Tibial artery (tissue), 4 donors: ENCODE results near the gene PALM3.

Source experiments
- DNase-seq, 2 donors: peaks; one replicate each; pipeline ENCODE4 v3.0.0-alpha.2; 2019
- H3K27ac ChIP-seq, 2 donors: fragments of 200-600 bp; sonication (generic) in 1 of 2; 1 replicate in 1 of 2; 2 replicates in 1 of 2; pipeline ENCODE4 v1.5.1; 2018 to 2019; ENCODE audit warnings: mild to moderate bottlenecking in 1 of 2
- H3K27me3 ChIP-seq, 2 donors: fragments of 200-600 bp; sonication (generic) in 1 of 2; one replicate each; pipeline versions ENCODE4 v1.5.1 to v1.6.0; 2016 to 2019
- H3K36me3 ChIP-seq, 3 donors: fragments of 200-600 bp; sonication (generic) in 2 of 3; one replicate each; pipeline ENCODE4 v1.5.1; 2016 to 2019; ENCODE audit warnings: mild to moderate bottlenecking in 2 of 3
- H3K4me1 ChIP-seq, 4 donors: fragments of 200-600 bp; sonication (generic) in 2 of 4; 1 replicate in 3 of 4; 2 replicates in 1 of 4; pipeline ENCODE4 v1.5.1; 2016 to 2019
- H3K4me3 ChIP-seq, 2 donors: fragments of 200-600 bp; sonication (generic) in 1 of 2; 1 replicate in 1 of 2; 2 replicates in 1 of 2; pipeline ENCODE4 v1.5.1; 2018 to 2019; ENCODE audit warnings: mild to moderate bottlenecking in 2 of 2
- H3K9me3 ChIP-seq, 3 donors: fragments of 200-600 bp; sonication (generic) in 1 of 3; one replicate each; pipeline ENCODE4 v1.5.1; 2016 to 2019
- intact Hi-C: fragments of 100-400 bp; cut with DNase I; formaldehyde crosslinking; loops from one replicate; pipeline ENCODE4 v1.15.0; 2023; ENCODE audit warnings: low total_unique reads
- TF ChIP-seq, protein P1 (sequence below), 2 experiments: fragments of 200-600 bp in 1 of 2; fragments of 450-650 bp in 1 of 2; IDR thresholded peaks; one replicate each; pipeline ENCODE4 v1.5.1; 2017 to 2019; ENCODE audit warnings: antibody characterized with exemption in 2 of 2, mild to moderate bottlenecking in 1 of 2, moderate library complexity in 1 of 2

PALM3 gene

DNA sequence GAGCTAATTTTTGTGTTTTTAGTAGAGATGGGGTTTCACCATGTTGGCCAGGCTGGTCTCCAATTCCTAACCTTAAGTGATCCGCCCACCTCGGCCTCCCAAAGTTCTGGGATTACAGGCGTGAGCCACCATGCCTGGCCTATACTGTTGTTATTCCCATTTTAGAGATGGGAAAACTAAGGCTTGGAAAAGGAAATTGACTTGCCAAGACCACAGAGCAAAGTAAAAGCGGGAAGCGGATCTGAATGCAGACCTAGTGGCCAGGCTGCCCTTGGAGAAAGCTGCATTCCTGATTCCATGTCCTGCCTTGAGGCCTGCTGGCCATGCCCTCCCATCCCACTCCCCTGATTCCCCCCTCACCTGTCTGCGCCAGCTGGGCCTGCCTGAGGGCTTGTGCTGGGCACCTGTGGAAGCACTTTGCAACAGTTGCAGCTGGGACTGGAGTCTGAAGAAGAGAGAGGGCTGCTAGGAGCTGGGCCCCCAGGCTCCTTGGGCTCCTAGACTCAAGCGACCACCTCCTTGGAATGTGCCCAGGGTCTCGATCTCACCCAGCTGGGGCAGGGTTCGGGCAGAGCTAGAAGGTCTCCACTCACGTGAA lies 5.7 kb downstream of the PALM3 start:
- Histone ChIP-seq H3K4me3 (no peak overlapping the region), H3K9me3 (no peaks in the 10 kb centered on the region), H3K27ac (no peak overlapping the region), H3K4me1 (peaks cover 0 to 20% (median 10%) of the 10 kb centered on the region in 4 donors), H3K27me3 (peaks cover 0 to 43% of the 10 kb centered on the region in 2 donors), H3K36me3 (peaks cover 0 to 14% (median 0%) of the 10 kb centered on the region in 3 donors)
- DNase-seq = no peak
- TF ChIP-seq, protein P1, sequence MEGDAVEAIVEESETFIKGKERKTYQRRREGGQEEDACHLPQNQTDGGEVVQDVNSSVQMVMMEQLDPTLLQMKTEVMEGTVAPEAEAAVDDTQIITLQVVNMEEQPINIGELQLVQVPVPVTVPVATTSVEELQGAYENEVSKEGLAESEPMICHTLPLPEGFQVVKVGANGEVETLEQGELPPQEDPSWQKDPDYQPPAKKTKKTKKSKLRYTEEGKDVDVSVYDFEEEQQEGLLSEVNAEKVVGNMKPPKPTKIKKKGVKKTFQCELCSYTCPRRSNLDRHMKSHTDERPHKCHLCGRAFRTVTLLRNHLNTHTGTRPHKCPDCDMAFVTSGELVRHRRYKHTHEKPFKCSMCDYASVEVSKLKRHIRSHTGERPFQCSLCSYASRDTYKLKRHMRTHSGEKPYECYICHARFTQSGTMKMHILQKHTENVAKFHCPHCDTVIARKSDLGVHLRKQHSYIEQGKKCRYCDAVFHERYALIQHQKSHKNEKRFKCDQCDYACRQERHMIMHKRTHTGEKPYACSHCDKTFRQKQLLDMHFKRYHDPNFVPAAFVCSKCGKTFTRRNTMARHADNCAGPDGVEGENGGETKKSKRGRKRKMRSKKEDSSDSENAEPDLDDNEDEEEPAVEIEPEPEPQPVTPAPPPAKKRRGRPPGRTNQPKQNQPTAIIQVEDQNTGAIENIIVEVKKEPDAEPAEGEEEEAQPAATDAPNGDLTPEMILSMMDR (IDR thresholded peaks at IDR 0.05) = no peak
- intact Hi-C loops = loop anchor here (10.0 kb wide), 1 partner anchor 461 kb away; no protein-coding TSS in a partner anchor

DNA sequence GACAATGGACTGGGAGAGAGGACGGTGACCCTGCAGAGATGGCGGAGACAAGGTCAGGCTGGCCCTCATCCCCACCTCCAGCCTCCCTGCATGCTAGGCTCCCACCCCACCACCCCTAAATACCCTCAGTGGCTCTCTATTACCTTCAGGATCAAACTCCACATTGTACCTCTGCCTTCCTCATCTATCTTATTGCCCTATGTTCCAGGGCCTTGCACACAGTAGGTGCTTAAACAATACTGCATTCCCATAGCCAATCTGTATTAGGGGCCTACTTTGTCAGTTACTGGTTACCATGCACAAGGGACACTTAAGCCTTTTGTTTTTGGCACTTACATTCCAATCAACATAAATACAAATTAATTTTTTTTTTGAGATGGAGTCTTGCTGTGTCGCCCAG lies 6.5 kb downstream of the PALM3 start:
- intact Hi-C loops = loop anchor here (10.0 kb wide), 1 partner anchor 461 kb away; no protein-coding TSS in a partner anchor
- peaks cover 0 to 35% of the 10 kb centered on the region in 2 donors for H3K27me3 ChIP-seq

DNA sequence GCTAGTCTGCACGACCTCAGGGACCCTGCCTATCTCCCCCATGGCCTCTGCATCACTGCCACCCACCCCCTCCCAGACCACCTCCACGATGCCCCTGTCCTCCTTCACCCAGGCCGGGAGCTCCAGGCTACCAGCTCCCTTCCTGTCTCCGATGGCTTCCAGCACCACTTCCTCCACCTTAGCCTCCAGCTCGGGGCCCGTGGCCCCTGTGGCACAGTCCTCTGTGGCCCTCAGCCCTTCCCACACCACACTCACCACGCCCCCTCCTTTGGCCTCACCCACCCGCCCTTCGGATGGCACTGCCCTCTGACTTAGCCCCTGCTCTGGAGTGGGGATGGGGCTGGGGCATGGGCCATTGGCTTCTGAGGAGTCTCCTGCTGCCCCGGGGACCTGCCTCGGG lies 7.2 kb downstream of the PALM3 start:
- Histone ChIP-seq H3K9me3 (no peaks in the 10 kb centered on the region), H3K27me3 (peaks cover 0 to 29% of the 10 kb centered on the region in 2 donors), H3K4me1 (peaks cover 0 to 20% (median 10%) of the 10 kb centered on the region in 4 donors), H3K36me3 (peaks cover 0 to 14% (median 0%) of the 10 kb centered on the region in 3 donors), H3K27ac (no peak overlapping the region), H3K4me3 (no peak overlapping the region)
- TF ChIP-seq, protein P1 (IDR thresholded peaks at IDR 0.05) = no peak
- intact Hi-C loops = loop anchor here (10.0 kb wide), 1 partner anchor 460 kb away; no protein-coding TSS in a partner anchor
- DNase-seq = no peak

More for the DNA sequence above, 6.5 kb downstream of the PALM3 start:
- Histone ChIP-seq H3K4me1 (peaks cover 0 to 20% (median 10%) of the 10 kb centered on the region in 4 donors), H3K4me3 (no peak overlapping the region), H3K27ac (no peak overlapping the region), H3K36me3 (peaks cover 0 to 14% (median 0%) of the 10 kb centered on the region in 3 donors), H3K9me3 (no peaks in the 10 kb centered on the region)
- DNase-seq = no peak
- TF ChIP-seq, protein P1 (IDR thresholded peaks at IDR 0.05) = no peak

DNA sequence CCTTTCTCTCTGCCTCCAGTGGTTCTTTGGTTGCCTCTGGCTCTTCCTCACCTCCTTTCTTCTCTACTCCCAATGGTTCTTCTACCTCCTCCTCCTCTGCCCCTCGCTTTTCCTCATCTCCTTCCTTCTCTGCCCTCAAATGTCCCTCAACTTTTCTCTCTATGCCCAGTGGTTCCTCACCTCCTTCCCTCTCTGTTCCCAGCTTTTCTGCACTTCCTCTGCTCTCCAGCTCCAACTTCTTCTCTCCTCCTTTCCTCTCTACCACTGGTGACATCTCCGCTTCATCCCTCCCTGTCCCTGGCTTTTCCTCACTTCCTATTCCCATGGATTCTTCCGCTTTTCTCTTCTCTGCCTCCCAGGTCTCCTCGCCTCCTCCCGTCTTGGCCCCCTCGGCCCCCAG lies 7.8 kb downstream of the PALM3 start:
- TF ChIP-seq, protein P1 (IDR thresholded peaks at IDR 0.05) = no peak
- no peak for DNase-seq
- H3K27me3 ChIP-seq = peaks cover 0 to 22% of the 10 kb centered on the region in 2 donors
- H3K36me3 ChIP-seq = peaks cover 0 to 14% (median 0%) of the 10 kb centered on the region in 3 donors
- no peaks in the 10 kb centered on the region for H3K9me3 ChIP-seq
- H3K4me1 ChIP-seq = peaks cover 0 to 20% (median 10%) of the 10 kb centered on the region in 4 donors
- intact Hi-C loops = loop anchor here (10.0 kb wide), 1 partner anchor 459 kb away; no protein-coding TSS in a partner anchor
- no peak overlapping the region for H3K27ac ChIP-seq
- H3K4me3 ChIP-seq = no peak overlapping the region

DNA sequence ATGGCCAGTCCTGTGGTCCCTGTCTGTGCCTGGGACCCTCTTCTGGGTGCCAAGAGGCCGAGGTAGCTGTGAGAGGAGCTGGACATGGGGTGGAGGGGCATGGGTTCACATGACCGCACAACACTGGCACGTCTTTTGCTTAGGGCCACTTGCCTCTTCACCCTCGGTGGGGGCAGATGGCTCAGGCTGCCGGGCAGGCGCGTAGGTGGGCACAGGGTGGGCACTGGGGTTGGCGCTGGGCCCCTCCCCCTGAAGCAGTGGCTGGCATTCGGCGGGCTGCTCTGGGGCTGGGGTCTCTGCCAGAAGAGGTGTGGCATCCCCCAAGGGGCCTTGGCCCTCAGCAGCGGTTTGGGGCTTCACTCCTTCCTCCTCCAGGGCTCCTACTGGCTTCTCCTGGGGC lies 8.4 kb downstream of the PALM3 start:
- H3K4me1 ChIP-seq = peaks cover 0 to 15% (median 10%) of the 10 kb centered on the region in 4 donors
- no peak for DNase-seq
- H3K27me3 ChIP-seq = peaks cover 0 to 16% of the 10 kb centered on the region in 2 donors
- H3K9me3 ChIP-seq = no peaks in the 10 kb centered on the region
- intact Hi-C loops = loop anchor here (10.0 kb wide), 1 partner anchor 459 kb away; no protein-coding TSS in a partner anchor
- H3K27ac ChIP-seq = no peak overlapping the region
- peaks cover 0 to 14% (median 0%) of the 10 kb centered on the region in 3 donors for H3K36me3 ChIP-seq
- TF ChIP-seq, protein P1 (IDR thresholded peaks at IDR 0.05) = no peak
- H3K4me3 ChIP-seq = no peak overlapping the region
